Measurements from ENCODE around the gene OPRL1. TPM values are rescaled to one million over a fixed set of nuclear protein-coding genes. Genes with fewer than 3 reads are reported as not detected.

OPRL1 gene
- total RNA-seq, 1 experiment from 2014 or later = 1.5 TPM

DNA sequence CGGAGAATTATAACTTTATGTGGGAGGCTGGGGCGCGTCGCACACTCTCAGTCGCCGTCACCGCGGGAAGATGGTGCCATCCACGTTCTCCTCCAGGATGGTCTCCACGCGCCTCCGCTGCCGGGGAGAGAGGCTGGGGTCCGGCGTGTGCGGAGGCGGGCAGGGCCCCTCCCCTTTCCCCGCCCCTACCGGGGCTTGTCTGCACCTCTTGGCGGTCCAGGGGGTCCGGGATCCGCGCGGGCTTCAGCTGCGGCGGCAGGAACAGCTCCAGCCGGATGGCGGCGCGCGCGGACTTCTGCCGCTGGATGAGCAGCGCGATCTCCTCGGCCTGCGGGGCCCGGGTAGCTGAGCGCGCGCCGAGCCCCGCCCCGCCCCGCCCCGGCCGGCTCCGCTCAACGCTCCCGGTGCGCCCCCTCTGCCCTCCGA is 3.5 kb downstream of the OPRL1 start:
- Histone ChIP-seq H3K36me3 (ENCODE audit: low read depth) (no peaks in the 10 kb centered on the region), H3K27ac (no peak overlapping the region), H3K9me3 (ENCODE audit: insufficient read depth, low read depth) (no peaks in the 10 kb centered on the region), H2AFZ (no peak overlapping the region), H3K4me2 (peak overlapping the region; percentile 64), H3K4me3 (peak overlapping the region; percentile 37; the same call in 1 of the 2 replicates), H4K20me1 (ENCODE audit: insufficient read depth) (no peaks in the 10 kb centered on the region; the same call in 1 of the 2 replicates), H3K79me2 (ENCODE audit: low read depth) (peaks cover 3% of the 10 kb centered on the region; the same call in 1 of the 2 replicates), H3K9me2 (ENCODE audit: insufficient read depth) (no peaks in the 10 kb centered on the region), H3F3A (ENCODE audit: insufficient read depth, low read depth) (peaks cover 27% of the 10 kb centered on the region), H3K4me1 (replicated peaks; ENCODE audit: insufficient read depth) (peaks cover 7% of the 10 kb centered on the region), H3K27me3 (ENCODE audit: insufficient read depth, low read depth) (peaks cover 45% of the 10 kb centered on the region)
- POLR2A ChIA-PET (ENCODE audit: unreplicated experiment) = no interaction called here
- CTCF ChIA-PET = interaction anchor here (0.7 to 1.0 kb wide), 2 partner anchors 45 to 211 kb away, joined by 3 read pairs; no protein-coding TSS in a partner anchor
- TF ChIP-seq, protein P1, sequence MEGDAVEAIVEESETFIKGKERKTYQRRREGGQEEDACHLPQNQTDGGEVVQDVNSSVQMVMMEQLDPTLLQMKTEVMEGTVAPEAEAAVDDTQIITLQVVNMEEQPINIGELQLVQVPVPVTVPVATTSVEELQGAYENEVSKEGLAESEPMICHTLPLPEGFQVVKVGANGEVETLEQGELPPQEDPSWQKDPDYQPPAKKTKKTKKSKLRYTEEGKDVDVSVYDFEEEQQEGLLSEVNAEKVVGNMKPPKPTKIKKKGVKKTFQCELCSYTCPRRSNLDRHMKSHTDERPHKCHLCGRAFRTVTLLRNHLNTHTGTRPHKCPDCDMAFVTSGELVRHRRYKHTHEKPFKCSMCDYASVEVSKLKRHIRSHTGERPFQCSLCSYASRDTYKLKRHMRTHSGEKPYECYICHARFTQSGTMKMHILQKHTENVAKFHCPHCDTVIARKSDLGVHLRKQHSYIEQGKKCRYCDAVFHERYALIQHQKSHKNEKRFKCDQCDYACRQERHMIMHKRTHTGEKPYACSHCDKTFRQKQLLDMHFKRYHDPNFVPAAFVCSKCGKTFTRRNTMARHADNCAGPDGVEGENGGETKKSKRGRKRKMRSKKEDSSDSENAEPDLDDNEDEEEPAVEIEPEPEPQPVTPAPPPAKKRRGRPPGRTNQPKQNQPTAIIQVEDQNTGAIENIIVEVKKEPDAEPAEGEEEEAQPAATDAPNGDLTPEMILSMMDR (conservative IDR thresholded peaks at IDR 0.05) = peak; percentile 56
- TF ChIP-seq EZH2 (IDR thresholded peaks at IDR 0.05; ENCODE audit: low read depth) = no peak
- no TSS peak for BruUV-seq (replicated peaks)
- DNase-seq = peak; percentile 54 to 71
- intact Hi-C loops (cut with micrococcal nuclease; ENCODE audit: unreplicated experiment) = loop anchor here (5.0 kb wide), 1 partner anchor 39 kb away; no protein-coding TSS in a partner anchor

DNA sequence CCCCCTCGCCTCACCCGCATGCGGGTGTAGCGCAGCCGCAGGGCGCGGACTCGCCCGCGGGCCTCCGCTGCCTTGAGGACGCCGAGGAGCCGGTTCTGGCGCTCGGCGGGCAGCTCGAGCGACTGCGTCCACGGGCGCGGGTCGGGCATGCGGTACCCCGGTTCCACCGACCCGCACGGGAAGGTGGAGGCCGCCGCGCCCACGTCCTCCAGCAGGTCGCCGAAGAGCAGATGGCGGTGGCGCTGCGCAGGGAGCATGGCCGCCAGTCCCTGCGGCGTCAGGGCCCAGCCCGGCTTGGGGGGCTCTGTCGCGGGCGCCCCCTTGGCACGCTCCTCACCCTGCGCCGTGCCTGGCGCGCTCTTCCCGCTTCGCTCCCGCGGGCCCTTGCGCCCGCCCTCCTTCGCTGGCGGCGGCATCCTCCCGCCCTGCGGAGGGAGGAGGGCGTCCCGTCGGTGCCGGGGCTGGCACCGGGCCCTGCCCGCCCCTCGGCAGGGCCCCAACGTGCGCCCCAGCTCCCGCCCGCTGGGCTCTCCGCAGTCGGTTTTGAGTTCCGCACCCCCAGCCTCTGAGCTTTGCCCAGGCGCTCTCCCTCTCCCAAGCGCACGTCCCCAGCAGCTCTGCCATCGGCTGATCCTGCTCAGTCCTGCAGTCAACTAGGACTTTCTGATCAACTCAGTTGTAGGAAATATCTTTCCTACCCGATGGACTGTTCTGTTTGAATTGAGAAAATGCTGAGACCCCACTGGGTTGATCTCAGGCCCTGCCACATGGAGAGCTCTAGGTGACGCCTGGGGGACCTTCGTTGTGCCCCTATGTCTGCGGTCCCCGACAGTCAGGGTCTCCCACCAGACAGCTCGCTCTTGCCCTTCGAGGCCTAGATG is 4.2 kb downstream of the OPRL1 start, which contains the start of gene LKAAEAR1:
Gene LKAAEAR1, minus strand, starts transcription at position 595 of the 881 bp plus-strand sequence. Its CDS starts 179 bp downstream, at position 416.
- no peak within 1 kb of the TSS for H2AFZ ChIP-seq
- H3F3A ChIP-seq (ENCODE audit: insufficient read depth, low read depth) = peaks cover 25% of the 10 kb centered on the region
- CTCF ChIA-PET = interaction anchor here (0.7 to 1.0 kb wide), 2 partner anchors 46 to 212 kb away, joined by 3 read pairs; no protein-coding TSS in a partner anchor
- no peaks in the 10 kb centered on the region for H3K79me2 ChIP-seq (ENCODE audit: low read depth)
- H4K20me1 ChIP-seq (ENCODE audit: insufficient read depth) = no peaks in the 10 kb centered on the region; the same call in 1 of the 2 replicates
- peak within 1 kb of the TSS; percentile 64 for H3K4me2 ChIP-seq
- H3K27ac ChIP-seq = no peak within 1 kb of the TSS
- peak within 1 kb of the TSS; percentile 37; the same call in 1 of the 2 replicates for H3K4me3 ChIP-seq
- TF ChIP-seq, protein P1 (conservative IDR thresholded peaks at IDR 0.05) = no peak
- no peak for TF ChIP-seq EZH2 (IDR thresholded peaks at IDR 0.05; ENCODE audit: low read depth)
- no peak for DNase-seq
- H3K27me3 ChIP-seq (ENCODE audit: insufficient read depth, low read depth) = peaks cover 45% of the 10 kb centered on the region
- 0 out of 2 replicates have a peak, but pooled peaks cover under 1% of the 10 kb centered on the region for H3K4me1 ChIP-seq (replicated peaks; ENCODE audit: insufficient read depth)
- BruUV-seq (replicated peaks) = no TSS peak
- H3K9me3 ChIP-seq (ENCODE audit: insufficient read depth, low read depth) = no peaks in the 10 kb centered on the region
- intact Hi-C loops (cut with micrococcal nuclease; ENCODE audit: unreplicated experiment) = loop anchor here (5.0 kb wide), 1 partner anchor 38 kb away; no protein-coding TSS in a partner anchor
- no peaks in the 10 kb centered on the region for H3K9me2 ChIP-seq (ENCODE audit: insufficient read depth)
- no peaks in the 10 kb centered on the region for H3K36me3 ChIP-seq (ENCODE audit: low read depth)
- POLR2A ChIA-PET (ENCODE audit: unreplicated experiment) = no interaction called here

DNA sequence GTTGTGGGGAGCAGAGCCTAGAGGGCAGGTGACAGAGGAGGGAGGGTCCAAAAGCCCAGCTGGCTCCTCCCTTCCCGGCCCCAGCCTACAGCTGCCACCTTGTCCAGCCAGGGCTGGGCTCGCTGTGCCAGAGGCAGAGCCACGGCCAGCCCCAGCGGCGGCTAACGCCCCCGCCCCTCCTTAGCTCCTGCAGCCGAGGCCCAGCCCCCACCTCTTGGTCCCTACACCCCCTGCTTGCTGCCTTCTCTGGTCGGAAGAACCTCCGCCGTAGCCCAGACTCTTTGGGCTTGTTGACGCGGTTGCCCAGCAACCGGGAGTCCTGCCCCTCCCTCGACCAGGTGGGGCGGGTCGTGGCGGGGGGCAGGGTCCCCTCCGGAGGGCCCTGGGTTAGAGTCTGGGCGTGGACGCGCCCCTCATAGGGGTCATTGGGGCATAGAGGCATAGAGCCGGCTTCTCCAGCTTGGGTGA is 4.8 kb downstream of the OPRL1 start:
- DNase-seq = no peak
- no TSS peak for BruUV-seq (replicated peaks)
- Histone ChIP-seq H3K79me2 (ENCODE audit: low read depth) (no peaks in the 10 kb centered on the region), H3K4me2 (peak overlapping the region; percentile 35; the same call in 1 of the 2 replicates), H3K4me3 (no peak overlapping the region), H3K36me3 (ENCODE audit: low read depth) (no peaks in the 10 kb centered on the region), H3K27me3 (ENCODE audit: insufficient read depth, low read depth) (peaks cover 48% of the 10 kb centered on the region), H4K20me1 (ENCODE audit: insufficient read depth) (no peaks in the 10 kb centered on the region; the same call in 1 of the 2 replicates), H3K27ac (no peak overlapping the region), H2AFZ (no peak overlapping the region), H3K9me2 (ENCODE audit: insufficient read depth) (no peaks in the 10 kb centered on the region), H3K9me3 (ENCODE audit: insufficient read depth, low read depth) (no peaks in the 10 kb centered on the region), H3F3A (ENCODE audit: insufficient read depth, low read depth) (peaks cover 19% of the 10 kb centered on the region), H3K4me1 (replicated peaks; ENCODE audit: insufficient read depth) (no peaks in the 10 kb centered on the region)
- no peak for TF ChIP-seq EZH2 (IDR thresholded peaks at IDR 0.05; ENCODE audit: low read depth)
- TF ChIP-seq, protein P1 (conservative IDR thresholded peaks at IDR 0.05) = no peak
- intact Hi-C loops (cut with micrococcal nuclease; ENCODE audit: unreplicated experiment) = loop anchor here (5.0 kb wide), 1 partner anchor 38 kb away; no protein-coding TSS in a partner anchor
- CTCF ChIA-PET = no interaction called here
- POLR2A ChIA-PET (ENCODE audit: unreplicated experiment) = no interaction called here

Data from PC-9 (cell line).